ENCODE measurements around the gene SDCCAG8. TPM values are rescaled to one million over a fixed set of nuclear protein-coding genes. Genes with fewer than 3 reads are reported as not detected.

SDCCAG8 gene
- total RNA-seq, 1 experiment from 2014 or later = 14.0 TPM

- POLR2A ChIA-PET = no interaction called here
- no peaks in the 10 kb centered on the region for H3K27me3 ChIP-seq (ENCODE audit: control insufficient read depth, insufficient read depth, low read length)
- CTCF ChIA-PET = no interaction called here
- no peak overlapping the region for H3K27ac ChIP-seq (ENCODE audit: low read length)
- no peak overlapping the region for H3K4me3 ChIP-seq (ENCODE audit: low read depth in 2 of 2, low read length in 2 of 2)
- no peaks in the 10 kb centered on the region for H3K9me3 ChIP-seq (ENCODE audit: control insufficient read depth, insufficient read depth, low read depth, low read length)
- in situ Hi-C loops (cut with HindIII; ENCODE audit: low pct_unique_long_range_greater_than_20kb, low sequenced_read_pairs) = no loop called here
- no peaks in the 10 kb centered on the region for H3K4me1 ChIP-seq (ENCODE audit: control insufficient read depth, insufficient read depth, low read length)
- no peak for TF ChIP-seq REST (IDR thresholded peaks at IDR 0.05; ENCODE audit: insufficient read depth in 1 of 2, low read depth in 2 of 2, low read length in 1 of 2)
- TF ChIP-seq CTCF (IDR thresholded peaks at IDR 0.05) = no peak
- no peak for TF ChIP-seq SIN3A (IDR thresholded peaks at IDR 0.05; ENCODE audit: borderline replicate concordance, insufficient read depth, low read depth, low read length)
- intact Hi-C loops (cut with micrococcal nuclease; ENCODE audit: unreplicated experiment) = no loop called here
- no TSS peak for BruUV-seq (replicated peaks)
- H3K36me3 ChIP-seq (ENCODE audit: control insufficient read depth, insufficient read depth, low read length) = no peaks in the 10 kb centered on the region
- DNase-seq (ENCODE audit: low read depth, low spot score) (no peak), ATAC-seq (no peak)
These were observed 253.1 kb downstream of the SDCCAG8 start for GRCh38 chr1:243508943-243509342.

- no peaks in the 10 kb centered on the region for H3K9me3 ChIP-seq (ENCODE audit: control insufficient read depth, insufficient read depth, low read depth, low read length)
- intact Hi-C loops (cut with micrococcal nuclease; ENCODE audit: unreplicated experiment) = loop anchor here (2.0 kb wide), 1 partner anchor 74 kb away; no protein-coding TSS in a partner anchor
These were observed 255.1 kb downstream of the SDCCAG8 start for GRCh38 chr1:243510928-243511327.

More at GRCh38 chr1:243510928-243511327, 255.1 kb downstream of the SDCCAG8 start:
- DNase-seq (ENCODE audit: low read depth, low spot score) = no peak
- Histone ChIP-seq H3K27me3 (ENCODE audit: control insufficient read depth, insufficient read depth, low read length) (no peaks in the 10 kb centered on the region), H3K4me3 (ENCODE audit: low read depth in 2 of 2, low read length in 2 of 2) (no peak overlapping the region), H3K36me3 (ENCODE audit: control insufficient read depth, insufficient read depth, low read length) (no peaks in the 10 kb centered on the region), H3K27ac (ENCODE audit: low read length) (no peak overlapping the region), H3K4me1 (ENCODE audit: control insufficient read depth, insufficient read depth, low read length) (no peaks in the 10 kb centered on the region)
- ChIA-PET POLR2A (interaction anchor here (0.6 kb wide), 1 partner anchor 75 kb away, joined by 5 read pairs; no protein-coding TSS in a partner anchor), CTCF (interaction anchor here (0.7 kb wide), 1 partner anchor 75 kb away, joined by 3 read pairs; no protein-coding TSS in a partner anchor)
- in situ Hi-C loops (cut with HindIII; ENCODE audit: low pct_unique_long_range_greater_than_20kb, low sequenced_read_pairs) = no loop called here
- BruUV-seq (replicated peaks) = no TSS peak
- no peak for ATAC-seq
- no peak for TF ChIP-seq TCF7L2 (IDR thresholded peaks at IDR 0.05; ENCODE audit: low read depth, low read length)
- no peak for TF ChIP-seq CTCF (IDR thresholded peaks at IDR 0.05)
